HL-60/S4 treated with phorbol 12-myristate 13-acetate at 8.2 ng/mL for 4 days and 3 days (cell line): ENCODE data around the gene ZNF791.
"Not testable (repeated sequence)": the region's sequence is repeated elsewhere in the genome, so short reads cannot be mapped to it uniquely, and the experiment has no call there.

Source experiments
- in situ Hi-C: fragments of 300-500 bp; cut with MboI; formaldehyde crosslinking; loops from 2 replicates; pipeline ENCODE4 v1.15.0; 2022; ENCODE audit warnings: low sequenced_read_pairs

Gene ZNF791

DNA sequence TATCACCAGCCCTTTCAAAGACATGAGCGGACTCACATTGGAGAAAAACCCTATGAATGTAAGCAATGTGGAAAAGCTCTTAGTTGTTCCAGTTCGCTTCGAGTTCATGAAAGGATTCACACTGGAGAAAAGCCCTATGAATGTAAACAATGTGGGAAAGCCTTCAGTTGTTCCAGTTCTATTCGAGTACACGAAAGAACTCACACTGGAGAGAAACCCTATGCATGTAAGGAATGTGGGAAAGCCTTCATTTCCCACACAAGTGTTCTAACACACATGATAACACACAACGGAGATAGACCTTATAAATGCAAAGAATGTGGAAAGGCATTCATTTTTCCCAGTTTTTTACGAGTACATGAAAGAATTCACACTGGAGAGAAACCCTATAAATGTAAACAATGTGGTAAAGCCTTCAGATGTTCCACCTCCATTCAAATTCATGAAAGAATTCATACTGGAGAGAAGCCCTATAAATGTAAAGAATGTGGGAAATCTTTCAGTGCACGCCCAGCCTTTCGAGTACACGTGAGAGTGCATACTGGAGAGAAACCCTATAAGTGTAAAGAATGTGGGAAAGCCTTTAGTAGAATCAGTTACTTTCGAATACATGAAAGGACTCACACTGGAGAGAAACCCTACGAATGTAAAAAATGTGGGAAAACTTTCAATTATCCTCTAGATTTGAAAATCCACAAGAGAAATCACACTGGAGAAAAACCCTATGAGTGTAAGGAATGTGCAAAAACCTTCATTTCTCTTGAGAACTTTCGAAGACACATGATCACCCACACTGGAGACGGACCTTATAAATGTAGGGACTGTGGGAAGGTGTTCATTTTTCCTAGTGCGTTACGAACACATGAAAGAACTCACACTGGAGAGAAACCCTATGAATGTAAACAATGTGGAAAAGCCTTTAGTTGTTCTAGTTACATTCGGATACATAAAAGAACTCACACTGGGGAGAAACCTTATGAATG is 17.6 kb downstream of the ZNF791 start:
- in situ Hi-C loops, result no loop called here

DNA sequence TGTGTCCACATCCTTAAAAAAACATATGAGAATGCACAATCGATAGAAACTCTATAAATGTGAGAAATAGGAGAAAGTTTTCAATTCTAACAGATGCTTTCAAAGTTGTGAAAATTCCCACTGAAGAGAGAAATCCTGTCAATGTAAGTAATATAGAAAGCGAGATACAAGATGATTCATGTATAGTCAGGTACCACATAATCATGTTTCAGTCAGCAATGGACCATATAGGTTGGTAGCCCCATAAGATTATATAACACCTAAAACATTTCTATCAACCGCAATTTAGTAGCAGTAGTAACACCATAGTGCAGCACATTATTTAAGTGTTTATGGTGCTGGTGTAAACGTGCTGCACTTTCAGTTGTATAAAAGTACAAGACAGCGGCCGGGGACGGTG is 18.5 kb downstream of the ZNF791 start:
- in situ Hi-C loops, result no loop called here

- in situ Hi-C loops, result no loop called here
Measured at GRCh38 chr19:12636631-12637030, 25.9 kb downstream of the ZNF791 start.

DNA sequence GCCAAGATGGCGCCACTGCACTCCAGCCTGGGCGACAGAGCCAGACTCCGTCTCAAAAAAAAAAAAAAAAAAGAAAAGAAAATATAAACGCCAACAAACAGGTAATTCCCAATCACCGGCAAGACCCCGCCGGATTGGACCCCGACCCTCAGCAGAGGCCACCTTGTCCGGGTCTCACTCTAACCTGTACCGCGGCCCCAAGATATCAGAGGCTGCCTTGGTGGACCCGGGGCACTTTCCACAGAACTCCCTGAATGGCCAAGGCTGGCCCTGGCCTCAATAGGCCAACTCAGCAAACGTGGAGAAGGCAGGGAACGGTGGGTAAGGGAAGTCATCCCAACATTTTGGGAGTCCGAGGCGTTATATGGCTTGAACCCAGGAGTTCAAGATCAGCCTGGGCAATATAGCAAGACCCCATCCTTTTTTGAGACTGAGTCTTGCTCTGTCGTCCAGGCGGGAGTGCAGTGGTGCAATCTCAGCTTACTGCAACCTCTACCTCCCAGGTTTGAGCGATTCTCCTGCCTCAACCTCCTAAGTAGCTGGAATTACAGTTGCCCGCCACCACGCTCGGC is 28.0 kb downstream of the ZNF791 start:
- in situ Hi-C loops, result no loop called here

- in situ Hi-C loops, result no loop called here
Measured at GRCh38 chr19:12639901-12640613, 29.3 kb downstream of the ZNF791 start.

GRCh38 chr19:12641456-12641855 is 30.7 kb downstream of the ZNF791 start:
- in situ Hi-C loops, result no loop called here

GRCh38 chr19:12642506-12642905 is 31.8 kb downstream of the ZNF791 start:
- in situ Hi-C loops, result no loop called here

- in situ Hi-C loops, result not testable (repeated sequence)
Measured at GRCh38 chr19:12643716-12644115, 33.0 kb downstream of the ZNF791 start.

GRCh38 chr19:12646551-12646950 is 35.8 kb downstream of the ZNF791 start:
- in situ Hi-C loops, result no loop called here

GRCh38 chr19:12647047-12647446 is 36.3 kb downstream of the ZNF791 start:
- in situ Hi-C loops, result no loop called here

DNA sequence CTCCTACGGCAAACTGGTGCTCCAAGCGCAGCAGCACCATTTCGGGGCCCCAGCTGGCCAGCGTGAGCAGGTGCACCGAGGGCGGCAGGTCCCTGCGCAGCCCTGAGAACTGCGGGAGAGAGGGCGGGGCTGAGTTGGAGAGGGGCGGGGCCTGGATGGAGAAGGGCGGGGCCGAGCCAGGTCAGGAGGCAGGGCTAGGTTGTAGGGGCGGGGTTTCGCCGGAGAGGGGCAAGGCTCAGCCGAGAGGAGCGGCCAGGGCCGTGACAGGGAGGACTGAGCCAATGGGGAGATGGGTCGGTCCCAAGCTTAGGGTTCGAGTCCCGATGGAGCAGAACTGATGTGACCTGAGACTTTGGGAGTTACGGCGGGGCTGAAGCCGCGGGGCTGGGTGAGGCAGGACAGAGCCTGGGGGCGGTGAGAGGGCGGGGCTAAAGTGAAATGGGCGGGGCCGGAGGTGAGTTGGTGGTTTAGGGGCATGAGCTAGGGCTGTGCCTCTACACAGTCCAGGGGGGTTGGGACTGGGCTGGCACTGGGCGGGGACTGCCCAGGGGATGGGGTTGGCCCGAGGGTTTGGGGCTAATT is 36.9 kb downstream of the ZNF791 start:
- in situ Hi-C loops, result no loop called here

DNA sequence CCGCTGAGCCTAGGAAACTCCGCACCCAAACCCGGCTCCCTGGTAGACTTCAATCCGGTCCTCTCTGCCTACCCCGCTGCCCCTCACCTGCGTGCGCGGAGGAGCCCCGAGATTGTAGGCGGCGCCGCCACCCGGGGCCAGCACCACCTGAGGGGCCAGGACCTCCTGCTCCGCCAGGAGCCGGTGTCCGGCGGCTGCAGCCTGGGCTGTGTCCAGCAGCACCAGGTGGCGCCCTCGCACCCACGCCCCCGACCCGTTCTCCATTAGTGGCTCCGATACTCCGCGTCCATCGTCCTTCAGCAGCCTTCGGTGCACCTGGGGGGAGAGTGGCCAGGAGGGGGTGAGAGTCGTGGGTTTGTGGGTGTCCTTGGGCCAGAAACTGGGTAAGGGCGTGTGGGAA is 37.4 kb downstream of the ZNF791 start:
- in situ Hi-C loops, result no loop called here

DNA sequence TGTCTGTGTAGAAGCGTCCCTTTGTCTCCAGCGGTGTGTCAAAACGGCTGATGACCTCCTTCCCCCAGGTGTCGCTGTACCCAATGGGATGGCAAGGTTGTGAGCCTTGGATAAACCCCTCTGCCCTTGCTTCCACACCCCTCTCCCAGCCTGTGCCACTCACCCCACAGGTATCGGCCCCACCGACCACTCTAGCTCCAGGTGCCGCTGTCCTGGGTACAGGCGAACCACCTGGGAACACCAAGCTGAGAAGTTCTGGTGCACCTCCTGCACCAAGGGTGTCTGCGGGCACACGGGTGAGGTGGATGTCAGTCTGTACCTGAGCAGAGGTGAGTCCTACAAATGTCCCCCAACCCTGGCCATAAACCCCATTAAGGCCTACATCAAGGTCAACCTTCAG is 39.2 kb downstream of the ZNF791 start:
- in situ Hi-C loops, result loop anchor here (25.0 kb wide), 1 partner anchor 1063 kb away; the partner anchor contains the start of genes ACP5 and ZNF627

DNA sequence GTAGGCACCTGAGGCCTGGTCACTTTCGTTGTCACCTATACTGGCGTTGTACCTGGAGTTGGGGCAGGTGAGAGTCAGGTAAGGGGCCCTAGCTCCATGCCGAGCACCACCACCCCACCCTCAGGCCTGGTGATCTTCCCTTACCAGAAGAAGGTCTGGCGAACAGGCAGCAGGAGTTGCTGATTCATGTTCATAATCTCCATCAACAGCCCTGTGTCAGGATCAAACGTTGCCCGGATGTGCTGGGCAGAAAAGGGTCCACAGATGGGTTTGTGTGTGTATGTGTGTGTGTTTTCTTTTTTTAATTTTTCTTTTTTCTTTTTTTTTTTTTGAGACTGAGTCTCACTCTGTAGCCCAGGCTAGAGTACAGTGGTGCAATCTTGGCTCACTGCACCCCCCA is 41.5 kb downstream of the ZNF791 start:
- in situ Hi-C loops, result loop anchor here (25.0 kb wide), 1 partner anchor 1065 kb away; the partner anchor contains the start of genes ACP5 and ZNF627

DNA sequence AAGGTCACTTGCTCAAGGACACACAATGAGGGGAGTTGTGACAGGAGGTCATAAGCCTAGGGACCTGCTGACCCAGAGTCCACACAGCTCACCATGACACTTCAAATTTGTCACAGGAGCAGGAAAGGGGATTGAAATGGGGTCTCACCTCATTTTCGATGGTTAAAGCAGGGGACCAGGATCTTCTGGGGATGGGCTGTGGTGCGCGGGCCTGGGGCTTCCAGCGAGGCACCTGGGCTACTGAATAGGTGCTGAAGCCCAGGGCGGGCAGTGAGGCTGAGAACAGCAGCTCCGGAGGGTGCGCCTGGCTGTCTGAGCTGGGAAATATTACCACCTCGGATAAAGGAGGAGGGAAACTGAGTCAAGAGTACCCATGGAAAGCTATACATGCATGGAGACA is 44.8 kb downstream of the ZNF791 start:
- in situ Hi-C loops, result loop anchor here (25.0 kb wide), 1 partner anchor 1068 kb away; the partner anchor contains the start of genes ACP5 and ZNF627

DNA sequence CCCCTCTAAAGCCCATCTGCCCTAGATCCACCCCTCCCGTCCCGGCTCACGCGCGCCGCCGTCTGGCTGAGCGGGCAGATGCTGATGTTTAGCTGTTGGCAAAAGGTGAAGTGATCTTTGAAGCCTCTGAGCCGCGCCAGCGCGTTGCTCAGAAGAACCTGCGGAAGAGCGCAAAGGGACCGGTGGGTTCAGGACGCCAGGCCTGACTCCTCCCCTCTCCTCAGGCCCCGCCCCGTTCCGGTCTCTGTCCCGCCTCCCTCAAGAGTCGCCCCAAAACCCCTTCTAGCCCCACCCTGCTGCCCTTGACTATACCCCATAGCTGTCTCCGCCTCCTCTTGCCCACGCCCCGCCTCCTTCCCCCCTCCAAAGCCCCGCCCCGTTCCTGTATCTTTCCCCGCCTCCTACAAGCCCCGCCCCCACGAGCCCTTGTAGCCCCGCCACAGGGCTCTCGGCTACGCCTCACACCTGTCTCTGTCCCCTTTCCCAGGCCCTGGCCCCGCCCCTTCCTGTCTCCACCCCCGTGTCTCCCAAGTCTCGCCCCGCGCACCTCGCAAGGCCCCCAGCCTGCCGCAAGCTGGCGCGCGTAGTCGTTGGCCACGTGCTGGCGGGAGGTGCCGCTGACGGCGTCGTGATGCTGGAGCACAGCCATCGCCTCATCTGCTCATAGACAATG is 46.3 kb downstream of the ZNF791 start:
- in situ Hi-C loops, result loop anchor here (25.0 kb wide), 1 partner anchor 1070 kb away; the partner anchor contains the start of genes ACP5 and ZNF627

DNA sequence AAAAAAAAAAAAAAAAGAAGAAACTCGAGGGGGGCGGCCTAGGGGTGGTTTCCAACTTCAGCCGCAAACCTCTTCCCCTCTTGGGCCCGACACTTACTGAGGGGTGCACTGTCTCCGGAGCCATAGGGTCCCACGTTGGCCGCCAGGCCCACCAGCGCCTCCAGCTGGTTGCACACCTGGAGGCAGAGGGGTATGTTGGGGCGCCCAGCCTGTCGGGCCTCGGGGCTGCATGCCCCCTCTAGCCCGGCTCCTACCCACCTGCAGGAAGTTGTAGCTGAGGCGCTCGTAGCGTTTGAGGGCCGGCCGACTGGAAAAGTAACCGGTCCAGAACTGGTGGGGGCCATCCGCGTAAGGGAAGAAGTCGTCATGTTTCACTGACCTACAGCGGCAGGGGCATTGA is 47.2 kb downstream of the ZNF791 start:
- in situ Hi-C loops, result loop anchor here (25.0 kb wide), 1 partner anchor 1071 kb away; the partner anchor contains the start of genes ACP5 and ZNF627

- in situ Hi-C loops, result loop anchor here (25.0 kb wide), 1 partner anchor 1074 kb away; the partner anchor contains the start of genes ACP5 and ZNF627
Measured at GRCh38 chr19:12660980-12661379, 50.3 kb downstream of the ZNF791 start.

- in situ Hi-C loops, result loop anchor here (25.0 kb wide), 1 partner anchor 1077 kb away; the partner anchor contains the start of genes ACP5 and ZNF627
Measured at GRCh38 chr19:12664406-12665280, 53.9 kb downstream of the ZNF791 start.
